Right atrium auricular region (tissue), 2 donors: Measurements from ENCODE around the gene CASTOR1. TPM values are rescaled to one million over a fixed set of nuclear protein-coding genes. Genes with fewer than 3 reads are reported as not detected.

Source experiments
- DNase-seq: peaks from one replicate; pipeline ENCODE4 v3.0.0-alpha.2; 2019; ENCODE audit warnings: low spot score
- H3K27ac ChIP-seq, 2 donors: fragments of 200-600 bp; sonication (generic); 1 replicate in 1 of 2; 2 replicates in 1 of 2; pipeline ENCODE4 v1.5.1; 2016 to 2019
- H3K27me3 ChIP-seq, 2 donors: fragments of 200-600 bp; sonication (generic); one replicate each; pipeline versions ENCODE4 v1.5.1 to v1.6.0; 2017 to 2019
- H3K36me3 ChIP-seq: fragments of 200-600 bp; sonication (generic); one replicate; pipeline ENCODE4 v1.5.1; 2016
- H3K4me1 ChIP-seq, 2 donors: fragments of 200-600 bp; sonication (generic); one replicate each; pipeline versions ENCODE4 v1.5.1 to v1.6.0; 2017 to 2019
- H3K4me3 ChIP-seq, 2 donors: fragments of 200-600 bp; sonication (generic); 1 replicate in 1 of 2; 2 replicates in 1 of 2; pipeline ENCODE4 v1.5.1; 2017 to 2019; ENCODE audit warnings: mild to moderate bottlenecking in 1 of 2, moderate library complexity in 1 of 2
- H3K9me3 ChIP-seq, 2 donors: fragments of 200-600 bp; sonication (generic); one replicate each; pipeline ENCODE4 v1.5.1; 2019
- total RNA-seq, 2 donors: library from RNA; depleted of rRNA; stranded (reverse); fragments of >200 nt; gene quantifications; one replicate each; pipeline ENCODE4 v1.1.0, GENCODE V29; 2016
- TF ChIP-seq, protein P1 (sequence below), 2 donors: fragments of 200-600 bp; sonication (generic); IDR thresholded peaks; one replicate each; pipeline ENCODE4 v1.5.1; 2019; ENCODE audit warnings: antibody characterized with exemption in 2 of 2

Gene CASTOR1
- total RNA-seq, 2 donors from 2014 or later, result 8.1 to 12.5 TPM

DNA sequence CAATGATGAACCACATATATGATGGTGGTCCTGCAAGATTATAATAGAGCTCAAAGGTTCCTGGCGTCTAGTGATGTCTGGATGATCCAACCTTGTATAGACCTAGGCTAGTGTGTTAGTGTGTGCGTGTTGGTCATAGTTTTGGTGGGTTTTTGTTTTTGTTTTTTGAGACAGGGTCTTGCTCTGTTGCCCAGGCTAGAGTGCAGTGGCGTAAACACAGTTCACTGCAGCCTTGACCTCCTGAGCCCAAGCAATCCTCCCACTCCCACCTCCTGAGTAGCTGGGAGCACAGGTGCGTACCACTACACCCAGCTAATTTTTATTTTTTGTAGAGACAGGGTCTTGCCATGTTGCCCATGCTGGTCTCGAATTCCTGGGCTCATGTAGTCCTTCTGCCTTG is 9.4 kb downstream of the CASTOR1 start:
- H3K4me3 ChIP-seq, result no peak overlapping the region
- no peaks in the 10 kb centered on the region for H3K36me3 ChIP-seq
- no peaks in the 10 kb centered on the region for H3K27me3 ChIP-seq
- DNase-seq, result no peak
- no peak overlapping the region for H3K27ac ChIP-seq
- TF ChIP-seq, protein P1, sequence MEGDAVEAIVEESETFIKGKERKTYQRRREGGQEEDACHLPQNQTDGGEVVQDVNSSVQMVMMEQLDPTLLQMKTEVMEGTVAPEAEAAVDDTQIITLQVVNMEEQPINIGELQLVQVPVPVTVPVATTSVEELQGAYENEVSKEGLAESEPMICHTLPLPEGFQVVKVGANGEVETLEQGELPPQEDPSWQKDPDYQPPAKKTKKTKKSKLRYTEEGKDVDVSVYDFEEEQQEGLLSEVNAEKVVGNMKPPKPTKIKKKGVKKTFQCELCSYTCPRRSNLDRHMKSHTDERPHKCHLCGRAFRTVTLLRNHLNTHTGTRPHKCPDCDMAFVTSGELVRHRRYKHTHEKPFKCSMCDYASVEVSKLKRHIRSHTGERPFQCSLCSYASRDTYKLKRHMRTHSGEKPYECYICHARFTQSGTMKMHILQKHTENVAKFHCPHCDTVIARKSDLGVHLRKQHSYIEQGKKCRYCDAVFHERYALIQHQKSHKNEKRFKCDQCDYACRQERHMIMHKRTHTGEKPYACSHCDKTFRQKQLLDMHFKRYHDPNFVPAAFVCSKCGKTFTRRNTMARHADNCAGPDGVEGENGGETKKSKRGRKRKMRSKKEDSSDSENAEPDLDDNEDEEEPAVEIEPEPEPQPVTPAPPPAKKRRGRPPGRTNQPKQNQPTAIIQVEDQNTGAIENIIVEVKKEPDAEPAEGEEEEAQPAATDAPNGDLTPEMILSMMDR (IDR thresholded peaks at IDR 0.05), result no peak
- no peaks in the 10 kb centered on the region for H3K9me3 ChIP-seq
- H3K4me1 ChIP-seq, result peaks cover 0 to 14% of the 10 kb centered on the region in 2 donors

DNA sequence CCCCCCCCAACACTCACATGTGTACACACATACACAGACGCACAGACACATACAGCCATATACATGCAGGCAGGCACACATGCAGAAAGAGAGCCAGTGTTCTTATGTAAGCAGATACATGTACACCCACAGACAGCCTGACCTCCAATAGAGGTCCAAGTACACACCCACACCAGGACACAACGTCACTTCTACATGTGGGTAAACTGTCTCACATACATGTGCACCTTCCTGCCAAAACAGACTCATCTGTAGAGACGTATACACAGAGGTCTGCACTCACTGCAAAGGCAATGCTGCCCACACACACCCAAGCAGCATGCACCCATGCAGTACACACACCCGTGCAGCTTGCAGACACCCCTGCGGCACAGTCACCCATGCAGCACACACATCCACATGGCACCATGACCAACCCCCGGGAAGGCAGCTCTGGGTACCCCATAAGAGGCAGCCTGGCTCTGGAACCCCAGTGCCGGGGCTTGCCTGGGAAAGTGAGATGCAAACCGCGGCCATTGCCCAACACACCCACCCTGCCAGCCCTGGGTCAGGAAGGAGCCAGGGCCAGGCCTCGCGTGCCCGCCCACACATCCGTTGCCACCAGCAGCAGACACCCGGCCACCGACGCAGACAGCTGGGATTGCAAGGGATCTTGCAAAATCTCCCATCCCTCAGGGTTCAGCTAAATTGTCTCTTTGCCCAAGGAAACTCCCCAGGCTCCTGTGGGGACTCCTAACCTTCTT is 10.1 kb downstream of the CASTOR1 start:
- peaks cover 0 to 14% of the 10 kb centered on the region in 2 donors for H3K4me1 ChIP-seq
- no peaks in the 10 kb centered on the region for H3K27me3 ChIP-seq
- H3K9me3 ChIP-seq, result no peaks in the 10 kb centered on the region
- no peak for DNase-seq
- H3K27ac ChIP-seq, result no peak overlapping the region
- H3K36me3 ChIP-seq, result no peaks in the 10 kb centered on the region
- TF ChIP-seq, protein P1 (IDR thresholded peaks at IDR 0.05), result no peak
- H3K4me3 ChIP-seq, result no peak overlapping the region

DNA sequence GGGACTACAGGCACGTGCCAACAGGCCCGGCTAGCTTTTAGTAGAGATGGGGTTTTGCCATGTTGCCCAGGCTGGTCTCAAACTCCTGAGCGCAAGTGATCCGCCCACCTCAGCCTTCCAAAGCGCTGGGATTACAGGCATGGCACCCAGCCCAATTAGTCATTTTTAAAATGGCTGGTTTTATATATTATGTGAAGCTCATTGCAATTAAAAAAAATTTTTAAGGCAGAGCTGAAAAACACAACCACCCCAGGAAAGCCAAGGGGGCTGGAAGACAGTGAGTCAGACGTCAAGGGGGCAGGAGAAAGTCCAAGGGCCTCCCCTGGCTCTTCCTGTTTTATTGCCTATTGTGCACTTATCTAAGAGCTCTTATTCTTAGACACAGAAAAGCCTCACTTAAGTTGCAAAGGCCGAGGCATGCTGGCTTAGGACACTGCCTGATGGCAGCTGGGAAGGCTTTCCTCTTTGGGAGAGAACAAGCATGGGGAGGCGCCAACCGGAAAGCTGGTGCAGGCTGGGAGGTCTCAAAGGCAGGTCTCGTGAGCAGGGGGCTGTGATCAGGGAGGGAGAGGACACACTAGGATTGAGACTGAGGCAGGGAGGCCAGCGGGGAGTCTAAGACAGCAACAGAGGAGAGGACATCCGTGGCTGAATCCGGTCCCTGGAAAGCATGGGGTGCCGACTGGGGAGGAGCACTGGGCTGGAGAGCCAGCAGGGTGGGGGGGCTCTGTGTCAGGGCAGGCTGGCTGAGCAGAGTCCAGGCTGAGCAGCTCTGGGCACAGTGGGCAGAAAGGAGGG is 11.6 kb downstream of the CASTOR1 start:
- DNase-seq, result peak; percentile 78
- Histone ChIP-seq H3K27me3 (no peaks in the 10 kb centered on the region), H3K27ac (peak overlapping the region; percentile 55 to 69), H3K9me3 (no peaks in the 10 kb centered on the region), H3K4me3 (no peak overlapping the region), H3K4me1 (peaks cover 0 to 14% of the 10 kb centered on the region in 2 donors), H3K36me3 (no peaks in the 10 kb centered on the region)
- TF ChIP-seq, protein P1 (IDR thresholded peaks at IDR 0.05), result no peak

DNA sequence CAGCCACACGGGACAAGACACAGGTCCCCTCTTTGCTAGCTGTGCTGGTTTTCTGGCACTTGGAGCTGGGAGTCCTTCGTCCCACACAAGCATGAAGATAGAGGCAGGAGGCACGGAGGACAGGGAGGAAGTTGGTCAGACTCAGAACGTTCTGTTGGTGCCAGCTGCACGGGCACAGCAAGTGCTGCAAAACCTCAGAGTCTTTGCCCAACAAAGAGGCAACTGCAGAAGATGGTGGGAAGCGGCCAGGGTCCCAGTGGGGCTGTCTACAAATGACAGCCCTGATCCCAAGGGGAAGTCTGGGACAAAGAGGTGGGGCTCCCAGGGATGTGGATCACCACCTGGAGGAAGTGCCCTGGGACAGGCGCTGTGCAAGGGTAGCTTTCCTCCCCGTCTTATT is 13.3 kb downstream of the CASTOR1 start:
- no peaks in the 10 kb centered on the region for H3K27me3 ChIP-seq
- H3K4me1 ChIP-seq, result peaks cover 0 to 14% of the 10 kb centered on the region in 2 donors
- DNase-seq, result no peak
- no peaks in the 10 kb centered on the region for H3K9me3 ChIP-seq
- H3K27ac ChIP-seq, result no peak overlapping the region
- H3K36me3 ChIP-seq, result no peaks in the 10 kb centered on the region
- TF ChIP-seq, protein P1 (IDR thresholded peaks at IDR 0.05), result no peak
- H3K4me3 ChIP-seq, result no peak overlapping the region

DNA sequence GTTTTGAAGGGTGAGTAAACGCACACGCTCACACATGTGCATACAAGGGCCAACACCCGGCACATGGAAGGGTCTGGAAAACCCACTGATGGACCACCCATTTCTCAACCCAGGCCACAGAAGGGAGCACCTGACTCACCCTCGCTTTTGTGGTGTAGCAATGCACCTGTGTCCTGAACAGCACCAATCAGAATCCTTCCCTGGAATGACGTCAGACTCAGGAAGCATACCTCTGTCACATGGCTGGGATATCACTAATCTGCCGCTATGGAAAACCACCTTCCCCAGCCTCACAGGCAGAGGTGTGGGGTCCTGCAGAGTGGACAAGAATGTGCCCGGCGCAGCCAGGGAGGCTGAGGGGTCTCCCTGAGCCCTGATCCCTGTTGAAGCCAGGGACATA is 13.7 kb downstream of the CASTOR1 start:
- Histone ChIP-seq H3K27me3 (no peaks in the 10 kb centered on the region), H3K27ac (no peak overlapping the region), H3K4me1 (peaks cover 0 to 14% of the 10 kb centered on the region in 2 donors), H3K36me3 (no peaks in the 10 kb centered on the region), H3K9me3 (no peaks in the 10 kb centered on the region), H3K4me3 (no peak overlapping the region)
- no peak for DNase-seq
- TF ChIP-seq, protein P1 (IDR thresholded peaks at IDR 0.05), result no peak
